Fibroblast of lung (primary cell): ENCODE measurements around the gene E2F1. TPM values are rescaled to one million over a fixed set of nuclear protein-coding genes. Genes with fewer than 3 reads are reported as not detected.

Source experiments
- DNase-seq, 2 donors: peaks; one replicate each; pipeline versions ENCODE4 v3.0.0 to v3.0.0-alpha.2; 2010; ENCODE audit warnings: low read depth in 2 of 2
- H2AFZ ChIP-seq: 2 replicates; pipeline ENCODE4 v1.5.1; 2012; ENCODE audit warnings: low read length, control low read depth, inconsistent platforms
- H3K27ac ChIP-seq: 2 replicates; pipeline ENCODE4 v1.5.1; 2011; ENCODE audit warnings: low read length, control low read depth; ENCODE audit not compliant: insufficient read depth
- H3K27me3 ChIP-seq: 2 replicates; pipeline ENCODE4 v1.5.1; 2011; ENCODE audit warnings: mild to moderate bottlenecking, low read length; ENCODE audit not compliant: control insufficient read depth, insufficient read depth
- H3K36me3 ChIP-seq: 2 replicates; pipeline ENCODE4 v1.5.1; 2011; ENCODE audit warnings: low read length; ENCODE audit not compliant: control insufficient read depth, insufficient read depth
- H3K4me1 ChIP-seq: 2 replicates; pipeline ENCODE4 v1.5.1; 2011; ENCODE audit warnings: low read length; ENCODE audit not compliant: control insufficient read depth, insufficient read depth; ENCODE audit errors: extremely low read depth
- H3K4me2 ChIP-seq: 2 replicates; pipeline ENCODE4 v1.5.1; 2011; ENCODE audit warnings: low read length, control low read depth; ENCODE audit not compliant: insufficient read depth; ENCODE audit errors: extremely low read depth
- H3K4me3 ChIP-seq, 4 experiments: fragments of 200-600 bp in 1 of 4; sonication (generic) in 1 of 4; replicated peaks in 1 of 4; 2 replicates each; pipeline ENCODE4 v1.5.1; 2011 to 2016; ENCODE audit warnings: low read length in 4 of 4, low read depth in 3 of 4, mild to moderate bottlenecking in 3 of 4, control low read depth in 2 of 4, inconsistent platforms in 1 of 4, mixed read lengths in 1 of 4; ENCODE audit not compliant: insufficient read depth in 1 of 4; ENCODE audit errors: control extremely low read depth in 1 of 4
- H3K79me2 ChIP-seq: 2 replicates; pipeline ENCODE4 v1.5.1; 2012; ENCODE audit warnings: mild to moderate bottlenecking, low read length, inconsistent platforms; ENCODE audit not compliant: control insufficient read depth, insufficient read depth
- H3K9ac ChIP-seq: 2 replicates; pipeline ENCODE4 v1.5.1; 2011; ENCODE audit warnings: mild to moderate bottlenecking, low read length, control low read depth; ENCODE audit not compliant: insufficient read depth
- H3K9me3 ChIP-seq: 2 replicates; pipeline ENCODE4 v1.5.1; 2012; ENCODE audit warnings: low read depth, low read length; ENCODE audit not compliant: control insufficient read depth, insufficient read depth
- H4K20me1 ChIP-seq: 2 replicates; pipeline ENCODE4 v1.5.1; 2011; ENCODE audit warnings: low read length; ENCODE audit not compliant: control insufficient read depth, insufficient read depth; ENCODE audit errors: extremely low read depth
- CTCF ChIP-seq, 2 donors: IDR thresholded peaks in 1 of 2; conservative IDR thresholded peaks in 1 of 2; 1 replicate in 1 of 2; 2 replicates in 1 of 2; pipeline ENCODE4 v1.5.1; 2011 to 2012; ENCODE audit warnings: low read length in 2 of 2, control low read depth in 1 of 2, inconsistent platforms in 1 of 2, low read depth in 1 of 2, mild to moderate bottlenecking in 1 of 2
- EZH2 ChIP-seq: IDR thresholded peaks from 2 replicates; pipeline ENCODE4 v1.5.1; 2012; ENCODE audit warnings: low read length, control low read depth, mild to moderate bottlenecking; ENCODE audit errors: missing control alignments
- polyA plus RNA-seq, 2 donors: library from polyadenylated mRNA; depleted of rRNA in 1 of 2; stranded (reverse) in 1 of 2; unstranded in 1 of 2; fragments of >200 nt; gene quantifications; 2 replicates each; pipeline ENCODE4 v1.2.1, GENCODE V29; 2011 to 2012; ENCODE audit warnings: missing spikeins in 1 of 2
- total RNA-seq: library from RNA; depleted of rRNA; stranded (reverse); fragments of >200 nt; gene quantifications from 2 replicates; pipeline ENCODE4 v1.2.1, GENCODE V29; 2014

Gene E2F1
- total and polyA plus RNA-seq, 2 donors (not counting 1 experiment from before 2014, with no cell fraction given): 2.1 to 3.5 TPM

GRCh38 chr20:33645396-33645795 lies 40.8 kb downstream of the E2F1 start:
- H3K27me3 ChIP-seq: no peaks in the 10 kb centered on the region
- no peaks in the 10 kb centered on the region for H3K79me2 ChIP-seq
- no peak for TF ChIP-seq EZH2
- TF ChIP-seq CTCF (conservative IDR thresholded peaks at IDR 0.05 in 1 of 2, IDR thresholded peaks at IDR 0.05 in 1 of 2; ENCODE audit: low read depth in 1 of 2, low read length in 2 of 2): no peak
- no peak overlapping the region for H3K4me3 ChIP-seq
- H4K20me1 ChIP-seq: no peaks in the 10 kb centered on the region
- H2AFZ ChIP-seq: no peak overlapping the region
- no peak for DNase-seq
- no peak overlapping the region for H3K4me2 ChIP-seq
- H3K9ac ChIP-seq: no peak overlapping the region
- H3K9me3 ChIP-seq: no peaks in the 10 kb centered on the region
- H3K4me1 ChIP-seq: peaks cover 2% of the 10 kb centered on the region
- no peak overlapping the region for H3K27ac ChIP-seq
- H3K36me3 ChIP-seq: peaks cover 5% of the 10 kb centered on the region

GRCh38 chr20:33645072-33645358 lies 41.2 kb downstream of the E2F1 start:
- H3K36me3 ChIP-seq: peaks cover 5% of the 10 kb centered on the region
- H3K79me2 ChIP-seq: no peaks in the 10 kb centered on the region
- H3K4me2 ChIP-seq: no peak overlapping the region
- H3K4me3 ChIP-seq: no peak overlapping the region
- TF ChIP-seq EZH2 (no peak), CTCF (conservative IDR thresholded peaks at IDR 0.05 in 1 of 2, IDR thresholded peaks at IDR 0.05 in 1 of 2; ENCODE audit: low read depth in 1 of 2, low read length in 2 of 2) (no peak)
- H3K9me3 ChIP-seq: no peaks in the 10 kb centered on the region
- H3K4me1 ChIP-seq: peaks cover 2% of the 10 kb centered on the region
- H3K9ac ChIP-seq: no peak overlapping the region
- no peaks in the 10 kb centered on the region for H3K27me3 ChIP-seq
- H3K27ac ChIP-seq: no peak overlapping the region
- DNase-seq: no peak
- H4K20me1 ChIP-seq: no peaks in the 10 kb centered on the region
- no peak overlapping the region for H2AFZ ChIP-seq

- Histone ChIP-seq H3K9me3 (no peaks in the 10 kb centered on the region), H3K27me3 (no peaks in the 10 kb centered on the region), H3K4me3 (no peak overlapping the region), H4K20me1 (no peaks in the 10 kb centered on the region), H3K4me2 (no peak overlapping the region), H3K36me3 (peaks cover 5% of the 10 kb centered on the region), H2AFZ (no peak overlapping the region), H3K4me1 (peaks cover under 1% of the 10 kb centered on the region), H3K79me2 (no peaks in the 10 kb centered on the region), H3K27ac (no peak overlapping the region), H3K9ac (no peak overlapping the region)
- DNase-seq: no peak
- TF ChIP-seq EZH2: no peak
- TF ChIP-seq CTCF (conservative IDR thresholded peaks at IDR 0.05 in 1 of 2, IDR thresholded peaks at IDR 0.05 in 1 of 2; ENCODE audit: low read depth in 1 of 2, low read length in 2 of 2): no peak
Observed at GRCh38 chr20:33644313-33645071, 41.7 kb downstream of the E2F1 start.
